Panc1 (cell line): Measurements from ENCODE around the gene FAM184B.
"Not testable (repeated sequence)": the region's sequence is repeated elsewhere in the genome, so short reads cannot be mapped to it uniquely, and the experiment has no call there.

Source experiments
- POLR2AphosphoS5 ChIP-seq: IDR thresholded peaks from 2 replicates; pipeline ENCODE4 v1.6.1; 2012; ENCODE audit warnings: mild to moderate bottlenecking, low read depth, low read length, moderate library complexity
- SIN3A ChIP-seq: IDR thresholded peaks from 2 replicates; pipeline ENCODE4 v1.6.1; 2012; ENCODE audit warnings: low read depth, mild to moderate bottlenecking, low read length, moderate library complexity, borderline replicate concordance; ENCODE audit not compliant: insufficient read depth
- TCF7L2 ChIP-seq: IDR thresholded peaks from 2 replicates; pipeline ENCODE4 v1.6.1; 2011; ENCODE audit warnings: mild to moderate bottlenecking, low read depth, low read length, inconsistent platforms
- TF ChIP-seq, protein P1 (sequence below): fragments of 450-650 bp; IDR thresholded peaks from 2 replicates; pipeline ENCODE4 v1.5.1; 2017; ENCODE audit warnings: mild to moderate bottlenecking
- TF ChIP-seq, protein P2 (sequence below), 2 experiments: IDR thresholded peaks; 2 replicates each; pipeline ENCODE4 v1.6.1; 2011 to 2012; ENCODE audit warnings: low read depth in 2 of 2, control low read depth in 1 of 2, low read length in 1 of 2, mild to moderate bottlenecking in 1 of 2, moderate library complexity in 1 of 2; ENCODE audit not compliant: insufficient read depth in 1 of 2

DNA sequence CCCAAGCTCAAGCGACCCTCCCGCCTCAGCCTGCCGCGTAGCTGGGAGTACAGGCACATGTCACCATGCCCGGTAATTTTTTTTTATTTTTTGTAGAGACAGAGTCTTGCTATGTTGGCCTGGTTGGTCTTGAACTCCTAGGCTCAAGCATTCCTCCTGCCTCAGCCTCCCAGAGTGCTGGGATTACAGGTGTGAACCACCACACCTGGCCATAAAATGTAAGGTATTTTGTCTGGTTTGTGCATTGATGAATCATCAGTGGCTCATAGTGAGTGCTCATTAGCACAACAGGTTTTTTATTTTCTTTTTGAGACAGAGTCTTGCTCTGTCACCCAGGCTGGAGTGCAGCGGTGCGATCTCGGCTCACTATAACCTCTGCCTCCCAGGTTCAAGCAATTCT is 122.2 kb downstream of the FAM184B start:
- TF ChIP-seq, protein P1, sequence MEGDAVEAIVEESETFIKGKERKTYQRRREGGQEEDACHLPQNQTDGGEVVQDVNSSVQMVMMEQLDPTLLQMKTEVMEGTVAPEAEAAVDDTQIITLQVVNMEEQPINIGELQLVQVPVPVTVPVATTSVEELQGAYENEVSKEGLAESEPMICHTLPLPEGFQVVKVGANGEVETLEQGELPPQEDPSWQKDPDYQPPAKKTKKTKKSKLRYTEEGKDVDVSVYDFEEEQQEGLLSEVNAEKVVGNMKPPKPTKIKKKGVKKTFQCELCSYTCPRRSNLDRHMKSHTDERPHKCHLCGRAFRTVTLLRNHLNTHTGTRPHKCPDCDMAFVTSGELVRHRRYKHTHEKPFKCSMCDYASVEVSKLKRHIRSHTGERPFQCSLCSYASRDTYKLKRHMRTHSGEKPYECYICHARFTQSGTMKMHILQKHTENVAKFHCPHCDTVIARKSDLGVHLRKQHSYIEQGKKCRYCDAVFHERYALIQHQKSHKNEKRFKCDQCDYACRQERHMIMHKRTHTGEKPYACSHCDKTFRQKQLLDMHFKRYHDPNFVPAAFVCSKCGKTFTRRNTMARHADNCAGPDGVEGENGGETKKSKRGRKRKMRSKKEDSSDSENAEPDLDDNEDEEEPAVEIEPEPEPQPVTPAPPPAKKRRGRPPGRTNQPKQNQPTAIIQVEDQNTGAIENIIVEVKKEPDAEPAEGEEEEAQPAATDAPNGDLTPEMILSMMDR: not testable (repeated sequence)
- TF ChIP-seq POLR2AphosphoS5, SIN3A, TCF7L2: not testable (repeated sequence)
- TF ChIP-seq, protein P2, sequence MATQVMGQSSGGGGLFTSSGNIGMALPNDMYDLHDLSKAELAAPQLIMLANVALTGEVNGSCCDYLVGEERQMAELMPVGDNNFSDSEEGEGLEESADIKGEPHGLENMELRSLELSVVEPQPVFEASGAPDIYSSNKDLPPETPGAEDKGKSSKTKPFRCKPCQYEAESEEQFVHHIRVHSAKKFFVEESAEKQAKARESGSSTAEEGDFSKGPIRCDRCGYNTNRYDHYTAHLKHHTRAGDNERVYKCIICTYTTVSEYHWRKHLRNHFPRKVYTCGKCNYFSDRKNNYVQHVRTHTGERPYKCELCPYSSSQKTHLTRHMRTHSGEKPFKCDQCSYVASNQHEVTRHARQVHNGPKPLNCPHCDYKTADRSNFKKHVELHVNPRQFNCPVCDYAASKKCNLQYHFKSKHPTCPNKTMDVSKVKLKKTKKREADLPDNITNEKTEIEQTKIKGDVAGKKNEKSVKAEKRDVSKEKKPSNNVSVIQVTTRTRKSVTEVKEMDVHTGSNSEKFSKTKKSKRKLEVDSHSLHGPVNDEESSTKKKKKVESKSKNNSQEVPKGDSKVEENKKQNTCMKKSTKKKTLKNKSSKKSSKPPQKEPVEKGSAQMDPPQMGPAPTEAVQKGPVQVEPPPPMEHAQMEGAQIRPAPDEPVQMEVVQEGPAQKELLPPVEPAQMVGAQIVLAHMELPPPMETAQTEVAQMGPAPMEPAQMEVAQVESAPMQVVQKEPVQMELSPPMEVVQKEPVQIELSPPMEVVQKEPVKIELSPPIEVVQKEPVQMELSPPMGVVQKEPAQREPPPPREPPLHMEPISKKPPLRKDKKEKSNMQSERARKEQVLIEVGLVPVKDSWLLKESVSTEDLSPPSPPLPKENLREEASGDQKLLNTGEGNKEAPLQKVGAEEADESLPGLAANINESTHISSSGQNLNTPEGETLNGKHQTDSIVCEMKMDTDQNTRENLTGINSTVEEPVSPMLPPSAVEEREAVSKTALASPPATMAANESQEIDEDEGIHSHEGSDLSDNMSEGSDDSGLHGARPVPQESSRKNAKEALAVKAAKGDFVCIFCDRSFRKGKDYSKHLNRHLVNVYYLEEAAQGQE (IDR thresholded peaks at IDR 0.05; ENCODE audit: insufficient read depth in 1 of 2, low read depth in 2 of 2, low read length in 1 of 2): not testable (repeated sequence)
